Measurements from ENCODE around the gene PALMD. TPM values are rescaled to one million over a fixed set of nuclear protein-coding genes. Genes with fewer than 3 reads are reported as not detected.

PALMD gene
- total RNA-seq, 2 experiments from 2014 or later = not detected

DNA sequence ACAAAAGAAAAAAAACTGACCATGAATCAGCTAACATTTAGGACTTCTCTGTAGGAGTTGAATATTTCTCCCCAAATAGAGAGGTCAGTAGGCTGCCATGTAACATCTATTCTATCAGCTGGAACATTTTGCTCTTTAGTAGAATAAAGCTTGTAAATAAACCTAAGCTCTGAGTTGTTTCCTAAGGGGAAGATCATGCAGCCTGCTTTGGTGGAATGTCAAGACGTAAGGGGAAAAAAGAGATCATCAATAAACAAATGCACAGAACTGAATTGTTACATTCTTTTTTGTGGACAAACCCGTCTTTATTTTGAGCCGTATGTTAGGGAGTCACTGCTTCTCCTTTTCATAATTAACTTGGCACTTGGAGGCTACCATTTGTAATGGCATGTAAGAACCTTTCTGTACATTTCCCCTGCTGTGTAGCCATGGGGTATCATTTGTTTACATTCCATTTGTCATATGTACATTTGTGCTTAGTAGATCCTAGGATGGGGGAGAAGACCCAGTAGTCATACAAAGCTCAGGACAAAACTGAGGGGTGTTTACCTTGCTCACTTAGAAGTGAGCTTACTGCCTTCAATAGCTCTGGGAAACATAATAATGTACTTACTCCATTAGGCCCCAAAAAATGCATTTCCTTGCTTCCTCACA lies 10.8 kb upstream of the PALMD start:
- no peaks in the 10 kb centered on the region for H3K9me3 Mint-ChIP-seq
- intact Hi-C loops (cut with micrococcal nuclease) = no loop called here
- no peak overlapping the region for H3K27ac Mint-ChIP-seq
- POLR2A ChIA-PET = no interaction called here
- H3K36me3 Mint-ChIP-seq (ENCODE audit: low read depth) = no peaks in the 10 kb centered on the region
- TF ChIP-seq, protein P1, sequence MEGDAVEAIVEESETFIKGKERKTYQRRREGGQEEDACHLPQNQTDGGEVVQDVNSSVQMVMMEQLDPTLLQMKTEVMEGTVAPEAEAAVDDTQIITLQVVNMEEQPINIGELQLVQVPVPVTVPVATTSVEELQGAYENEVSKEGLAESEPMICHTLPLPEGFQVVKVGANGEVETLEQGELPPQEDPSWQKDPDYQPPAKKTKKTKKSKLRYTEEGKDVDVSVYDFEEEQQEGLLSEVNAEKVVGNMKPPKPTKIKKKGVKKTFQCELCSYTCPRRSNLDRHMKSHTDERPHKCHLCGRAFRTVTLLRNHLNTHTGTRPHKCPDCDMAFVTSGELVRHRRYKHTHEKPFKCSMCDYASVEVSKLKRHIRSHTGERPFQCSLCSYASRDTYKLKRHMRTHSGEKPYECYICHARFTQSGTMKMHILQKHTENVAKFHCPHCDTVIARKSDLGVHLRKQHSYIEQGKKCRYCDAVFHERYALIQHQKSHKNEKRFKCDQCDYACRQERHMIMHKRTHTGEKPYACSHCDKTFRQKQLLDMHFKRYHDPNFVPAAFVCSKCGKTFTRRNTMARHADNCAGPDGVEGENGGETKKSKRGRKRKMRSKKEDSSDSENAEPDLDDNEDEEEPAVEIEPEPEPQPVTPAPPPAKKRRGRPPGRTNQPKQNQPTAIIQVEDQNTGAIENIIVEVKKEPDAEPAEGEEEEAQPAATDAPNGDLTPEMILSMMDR (IDR thresholded peaks at IDR 0.05) = no peak
- no peak overlapping the region for H3K4me3 Mint-ChIP-seq
- DNase-seq = no peak
- CTCF ChIA-PET = interaction anchor here (1.6 kb wide), 1 partner anchor 51 kb away, joined by 5 read pairs; no protein-coding TSS in a partner anchor
- H3K4me1 Mint-ChIP-seq (ENCODE audit: low read depth) = no peaks in the 10 kb centered on the region
- H3K27me3 Mint-ChIP-seq = no peaks in the 10 kb centered on the region
- no peak for ATAC-seq

DNA sequence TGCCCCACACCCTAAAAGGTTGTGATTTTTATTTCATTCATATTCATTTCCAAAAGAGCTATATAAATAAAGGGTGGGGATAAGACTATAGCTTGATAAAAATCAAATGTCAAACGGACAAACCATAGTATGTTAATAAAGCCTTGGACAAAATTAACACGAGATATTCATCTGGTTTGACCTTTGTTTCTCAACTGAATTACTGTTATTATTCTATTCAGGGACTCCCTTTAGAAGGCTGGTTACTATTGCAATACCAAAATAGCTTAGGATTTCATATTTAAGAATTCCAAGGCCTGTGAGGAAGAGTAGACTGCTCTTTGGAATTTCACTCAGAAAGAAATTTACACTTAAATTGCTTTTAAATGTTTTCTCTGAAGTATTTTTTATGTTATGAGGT lies 10.2 kb upstream of the PALMD start:
- no peak for DNase-seq
- Mint-ChIP-seq H3K4me3 (no peak overlapping the region), H3K27ac (no peak overlapping the region), H3K36me3 (ENCODE audit: low read depth) (no peaks in the 10 kb centered on the region), H3K9me3 (no peaks in the 10 kb centered on the region), H3K4me1 (ENCODE audit: low read depth) (no peaks in the 10 kb centered on the region), H3K27me3 (no peaks in the 10 kb centered on the region)
- TF ChIP-seq, protein P1 (IDR thresholded peaks at IDR 0.05) = no peak
- CTCF ChIA-PET = interaction anchor here (1.6 kb wide), 1 partner anchor 50 kb away, joined by 5 read pairs; no protein-coding TSS in a partner anchor
- no peak for ATAC-seq
- intact Hi-C loops (cut with micrococcal nuclease) = no loop called here
- POLR2A ChIA-PET = no interaction called here

DNA sequence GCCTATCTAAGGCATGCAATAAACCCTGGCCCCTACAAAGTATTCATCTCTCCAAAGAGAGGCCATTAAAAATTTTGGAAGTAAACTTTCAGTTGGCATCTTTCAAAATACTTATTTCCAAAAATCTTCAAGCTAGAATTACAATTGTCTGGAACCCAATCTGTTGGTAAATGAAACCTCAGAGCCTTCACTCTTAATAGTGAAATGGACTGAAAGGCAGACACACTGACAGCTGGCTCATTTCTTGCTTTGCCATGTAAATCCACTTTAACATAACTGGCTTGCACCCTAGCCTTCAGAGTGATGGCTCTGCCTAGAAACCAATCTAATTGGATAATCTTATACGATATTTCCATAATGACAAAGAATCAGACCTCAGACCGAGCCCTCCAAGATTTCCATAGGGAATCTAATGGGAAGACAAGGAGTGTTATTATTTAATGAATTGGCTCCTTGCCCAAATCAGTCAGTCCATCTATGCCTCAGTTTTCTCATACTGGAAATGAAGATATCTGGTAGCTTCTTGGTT lies 9.2 kb upstream of the PALMD start:
- ATAC-seq = no peak
- TF ChIP-seq, protein P1 (IDR thresholded peaks at IDR 0.05) = no peak
- DNase-seq = no peak
- no peak overlapping the region for H3K27ac Mint-ChIP-seq
- intact Hi-C loops (cut with micrococcal nuclease) = no loop called here
- H3K4me3 Mint-ChIP-seq = no peak overlapping the region
- H3K9me3 Mint-ChIP-seq = no peaks in the 10 kb centered on the region
- no peaks in the 10 kb centered on the region for H3K4me1 Mint-ChIP-seq (ENCODE audit: low read depth)
- no peaks in the 10 kb centered on the region for H3K27me3 Mint-ChIP-seq
- H3K36me3 Mint-ChIP-seq (ENCODE audit: low read depth) = no peaks in the 10 kb centered on the region
- CTCF ChIA-PET = no interaction called here
- POLR2A ChIA-PET = no interaction called here

DNA sequence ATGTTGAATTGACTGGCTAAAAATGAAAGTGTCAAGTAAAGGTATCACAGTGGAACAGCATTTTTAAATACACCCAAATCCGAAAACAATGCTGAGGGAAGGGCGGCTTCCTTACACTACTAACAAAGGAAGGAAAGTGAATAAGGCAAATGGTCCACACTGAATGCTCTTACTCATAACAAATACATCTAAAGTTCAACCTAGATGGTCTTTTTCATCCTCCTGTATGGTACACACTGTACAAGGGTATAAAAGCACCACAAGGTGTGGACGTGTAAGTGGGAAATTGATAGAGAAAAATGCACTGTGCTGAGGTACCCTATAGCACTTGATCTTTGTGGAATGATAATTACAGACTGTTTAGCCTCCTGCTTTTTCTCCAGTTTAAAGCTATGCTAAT lies 7.1 kb upstream of the PALMD start:
- DNase-seq = no peak
- POLR2A ChIA-PET = no interaction called here
- no peak for ATAC-seq
- H3K27me3 Mint-ChIP-seq = no peaks in the 10 kb centered on the region
- H3K4me3 Mint-ChIP-seq = no peak overlapping the region
- CTCF ChIA-PET = no interaction called here
- TF ChIP-seq, protein P1 (IDR thresholded peaks at IDR 0.05) = no peak
- no peaks in the 10 kb centered on the region for H3K36me3 Mint-ChIP-seq (ENCODE audit: low read depth)
- no peaks in the 10 kb centered on the region for H3K4me1 Mint-ChIP-seq (ENCODE audit: low read depth)
- intact Hi-C loops (cut with micrococcal nuclease) = no loop called here
- H3K9me3 Mint-ChIP-seq = no peaks in the 10 kb centered on the region
- no peak overlapping the region for H3K27ac Mint-ChIP-seq

DNA sequence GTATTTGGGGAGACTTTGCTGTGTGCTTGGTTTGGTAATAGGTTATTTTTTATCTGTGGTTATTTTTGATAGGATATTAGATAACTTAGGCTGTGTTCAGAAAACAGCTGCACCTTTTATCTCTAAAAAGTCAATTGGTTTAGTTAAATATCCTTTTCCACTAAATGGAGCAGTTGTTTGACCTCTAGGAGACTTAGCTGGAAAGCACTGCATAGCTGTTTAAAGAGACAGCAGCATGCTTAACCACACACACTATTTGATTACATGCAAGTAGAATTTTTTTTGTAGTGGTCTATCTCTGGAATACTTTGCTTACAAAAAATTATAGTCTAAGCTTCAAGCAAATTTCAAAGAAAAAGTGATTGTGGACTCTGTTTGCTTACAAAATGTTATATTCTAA lies 6.5 kb upstream of the PALMD start:
- ATAC-seq = no peak
- H3K27ac Mint-ChIP-seq = no peak overlapping the region
- H3K36me3 Mint-ChIP-seq (ENCODE audit: low read depth) = no peaks in the 10 kb centered on the region
- H3K4me3 Mint-ChIP-seq = no peak overlapping the region
- no peaks in the 10 kb centered on the region for H3K9me3 Mint-ChIP-seq
- intact Hi-C loops (cut with micrococcal nuclease) = no loop called here
- no peak for DNase-seq
- ChIA-PET POLR2A (no interaction called here), CTCF (no interaction called here)
- H3K27me3 Mint-ChIP-seq = no peaks in the 10 kb centered on the region
- H3K4me1 Mint-ChIP-seq (ENCODE audit: low read depth) = no peaks in the 10 kb centered on the region
- TF ChIP-seq, protein P1 (IDR thresholded peaks at IDR 0.05) = no peak
